Lung (tissue), 12 donors: ENCODE results near the gene FRMD1. TPM values are rescaled to one million over a fixed set of nuclear protein-coding genes. Genes with fewer than 3 reads are reported as not detected.

Experiments
- ATAC-seq: fragments of 200-7000 bp; cut with Tn5 transposase; one replicate; pipeline ENCODE4 v1.9.1; 2020; ENCODE audit warnings: moderate number of reproducible peaks; ENCODE audit not compliant: insufficient read depth, low FRiP score
- DNase-seq, 3 donors: peaks; one replicate each; pipeline ENCODE4 v3.0.0-alpha.2; 2013 to 2017
- H3K27ac ChIP-seq, 2 donors: one replicate each; pipeline ENCODE4 v1.5.1; 2013; ENCODE audit warnings: mild to moderate bottlenecking in 2 of 2, moderate library complexity in 2 of 2, control low read depth in 1 of 2, inconsistent platforms in 1 of 2, low read depth in 1 of 2, low read length in 1 of 2
- H3K27me3 ChIP-seq, 3 donors: one replicate each; pipeline ENCODE4 v1.5.1; 2013; ENCODE audit warnings: low read length in 2 of 3; ENCODE audit not compliant: control insufficient read depth in 3 of 3, insufficient read depth in 3 of 3
- H3K36me3 ChIP-seq, 4 donors: one replicate each; pipeline ENCODE4 v1.5.1; 2013; ENCODE audit warnings: low read length in 4 of 4, mild to moderate bottlenecking in 1 of 4, moderate library complexity in 1 of 4; ENCODE audit not compliant: control insufficient read depth in 4 of 4, insufficient read depth in 4 of 4
- H3K4me1 ChIP-seq, 5 donors: one replicate each; pipeline ENCODE4 v1.5.1; 2013; ENCODE audit warnings: low read length in 5 of 5, mild to moderate bottlenecking in 2 of 5, moderate library complexity in 1 of 5; ENCODE audit not compliant: control insufficient read depth in 5 of 5, insufficient read depth in 5 of 5
- H3K4me3 ChIP-seq: one replicate; pipeline ENCODE4 v1.5.1; 2013; ENCODE audit warnings: mild to moderate bottlenecking, control low read depth, moderate library complexity
- H3K9ac ChIP-seq, 2 donors: one replicate each; pipeline ENCODE4 v1.5.1; 2013; ENCODE audit warnings: low read length in 2 of 2, control low read depth in 1 of 2; ENCODE audit not compliant: insufficient read depth in 1 of 2
- H3K9me3 ChIP-seq, 4 donors: one replicate each; pipeline ENCODE4 v1.5.1; 2013; ENCODE audit warnings: low read length in 3 of 4, mild to moderate bottlenecking in 1 of 4, moderate library complexity in 1 of 4; ENCODE audit not compliant: control insufficient read depth in 4 of 4, insufficient read depth in 3 of 4
- WGBS, 2 donors: extraction: QIAGEN DNeasy Blood & Tissue Kit; methylation state at CpG; one replicate each; pipeline ENCODE4 v1.1.7; 2013; 5-methylcytosine and 5-hydroxymethylcytosine counted together
- polyA plus RNA-seq, 2 donors: library from polyadenylated mRNA; stranded (reverse); fragments of 200-250 nt; gene quantifications; one replicate each; pipeline ENCODE4 v1.2.1, GENCODE V29; 2013
- total RNA-seq, 2 donors: library from RNA; depleted of rRNA in 1 of 2; stranded (reverse); fragments of >200 nt in 1 of 2; gene quantifications; one replicate each; pipeline ENCODE4 v1.2.1, GENCODE V29; 2014 to 2021
- TF ChIP-seq, protein P1 (sequence below): IDR thresholded peaks from 2 replicates; pipeline ENCODE4 v1.5.1; 2012; ENCODE audit warnings: mild to moderate bottlenecking; ENCODE audit errors: control extremely low read depth, extremely low read depth
- donor health status: control.
- donor health status: control.
- donor health status: Bipolar disorder and iron deficiency.
- donor health status: healthy.
- donor health status: DM: yes; HTN: yes; CAD: no.

The FRMD1 gene
- total and polyA plus RNA-seq, 4 donors, result 0.02 to 1.4 (median 0.10) TPM

DNA sequence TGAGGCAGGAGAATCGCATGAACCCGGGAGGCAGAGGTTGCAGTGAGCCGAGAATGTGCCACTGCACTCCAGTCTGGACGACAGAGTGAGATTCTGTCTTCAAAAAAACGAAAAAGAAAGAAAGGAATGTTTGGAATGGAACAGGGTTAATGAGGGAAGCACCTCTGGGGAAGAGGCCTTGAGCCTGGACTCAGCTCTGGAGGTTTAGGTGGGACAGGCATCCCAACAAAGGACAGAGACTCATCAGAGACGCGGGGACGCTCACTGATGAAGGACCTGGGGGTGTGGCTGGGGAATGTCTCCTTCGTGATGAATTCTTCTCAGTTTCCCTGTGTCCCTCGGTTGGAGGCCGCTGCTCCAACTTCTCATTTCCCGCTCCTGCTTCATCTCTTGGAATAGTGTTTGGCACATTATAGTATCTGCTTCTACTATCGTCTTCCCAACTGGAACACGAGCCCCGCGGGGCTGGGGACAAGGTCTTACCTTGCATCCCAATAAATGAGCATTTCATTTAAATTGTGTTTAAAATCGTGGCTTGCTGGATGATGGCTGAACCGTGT, 54.0 kb downstream of the FRMD1 start:
- Histone ChIP-seq H3K9ac (no peak overlapping the region), H3K27ac (no peak overlapping the region), H3K27me3 (no peaks in the 10 kb centered on the region), H3K9me3 (no peaks in the 10 kb centered on the region), H3K4me3 (no peak overlapping the region), H3K4me1 (peaks cover 0 to 42% (median 5%) of the 10 kb centered on the region in 5 donors), H3K36me3 (no peaks in the 10 kb centered on the region)
- DNase-seq, result no peak
- no peak for ATAC-seq
- WGBS, 2 donors, result 88 to 92% methylated on average over 18 of the region's 18 CpGs
- TF ChIP-seq, protein P1, sequence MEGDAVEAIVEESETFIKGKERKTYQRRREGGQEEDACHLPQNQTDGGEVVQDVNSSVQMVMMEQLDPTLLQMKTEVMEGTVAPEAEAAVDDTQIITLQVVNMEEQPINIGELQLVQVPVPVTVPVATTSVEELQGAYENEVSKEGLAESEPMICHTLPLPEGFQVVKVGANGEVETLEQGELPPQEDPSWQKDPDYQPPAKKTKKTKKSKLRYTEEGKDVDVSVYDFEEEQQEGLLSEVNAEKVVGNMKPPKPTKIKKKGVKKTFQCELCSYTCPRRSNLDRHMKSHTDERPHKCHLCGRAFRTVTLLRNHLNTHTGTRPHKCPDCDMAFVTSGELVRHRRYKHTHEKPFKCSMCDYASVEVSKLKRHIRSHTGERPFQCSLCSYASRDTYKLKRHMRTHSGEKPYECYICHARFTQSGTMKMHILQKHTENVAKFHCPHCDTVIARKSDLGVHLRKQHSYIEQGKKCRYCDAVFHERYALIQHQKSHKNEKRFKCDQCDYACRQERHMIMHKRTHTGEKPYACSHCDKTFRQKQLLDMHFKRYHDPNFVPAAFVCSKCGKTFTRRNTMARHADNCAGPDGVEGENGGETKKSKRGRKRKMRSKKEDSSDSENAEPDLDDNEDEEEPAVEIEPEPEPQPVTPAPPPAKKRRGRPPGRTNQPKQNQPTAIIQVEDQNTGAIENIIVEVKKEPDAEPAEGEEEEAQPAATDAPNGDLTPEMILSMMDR, result no peak

- Histone ChIP-seq H3K9me3 (no peaks in the 10 kb centered on the region), H3K27ac (no peak overlapping the region), H3K27me3 (no peaks in the 10 kb centered on the region), H3K36me3 (no peaks in the 10 kb centered on the region), H3K4me1 (peaks cover 0 to 43% (median 0%) of the 10 kb centered on the region in 5 donors), H3K9ac (no peak overlapping the region), H3K4me3 (no peak overlapping the region)
- 83 to 90% methylated on average over 7 of the region's 7 CpGs for WGBS, 2 donors
- DNase-seq, result no peak
- TF ChIP-seq, protein P1, result no peak
- no peak for ATAC-seq
Measured at GRCh38 chr6:168022488-168023321, 56.3 kb downstream of the FRMD1 start.

DNA sequence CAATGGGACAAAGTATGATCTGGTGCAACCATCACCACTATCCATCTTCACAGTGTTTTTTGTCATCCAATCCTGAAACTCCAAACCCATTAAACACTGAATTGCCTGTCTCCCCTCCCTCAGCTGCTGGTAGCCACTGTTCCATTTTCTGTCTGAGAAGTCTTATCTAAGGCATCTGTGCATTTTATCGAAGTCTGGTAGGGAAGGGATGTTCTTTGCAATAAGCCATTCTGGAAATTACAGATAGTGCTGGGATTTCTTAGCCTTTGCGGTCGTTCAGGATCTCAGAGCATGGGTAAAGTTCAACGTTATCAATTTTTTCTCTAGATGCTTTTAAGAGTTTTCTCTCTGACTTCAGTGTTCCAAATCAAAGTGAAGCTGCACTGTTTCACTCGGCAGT, 57.4 kb downstream of the FRMD1 start:
- Histone ChIP-seq H3K9ac (no peak overlapping the region), H3K27ac (no peak overlapping the region), H3K4me1 (peaks cover 0 to 52% (median 0%) of the 10 kb centered on the region in 5 donors), H3K9me3 (no peaks in the 10 kb centered on the region), H3K4me3 (no peak overlapping the region), H3K36me3 (no peaks in the 10 kb centered on the region), H3K27me3 (no peaks in the 10 kb centered on the region)
- TF ChIP-seq, protein P1, result no peak
- no peak for DNase-seq
- no peak for ATAC-seq
- WGBS, 2 donors, result 76 to 78% methylated on average over 5 of the region's 5 CpGs
